HG02798 (cell line): ENCODE measurements around the gene NECTIN1.
A peak's percentile ranks its signal among the peaks of the same experiment; 100 is the strongest.

ENCODE experiments used
- ATAC-seq: cut with Tn5 transposase; IDR thresholded peaks from one replicate; pipeline ENCODE4 v1.9.1; 2021; ENCODE audit warnings: mild to moderate bottlenecking; ENCODE audit not compliant: unreplicated experiment, poor library complexity

Gene NECTIN1, protein sequence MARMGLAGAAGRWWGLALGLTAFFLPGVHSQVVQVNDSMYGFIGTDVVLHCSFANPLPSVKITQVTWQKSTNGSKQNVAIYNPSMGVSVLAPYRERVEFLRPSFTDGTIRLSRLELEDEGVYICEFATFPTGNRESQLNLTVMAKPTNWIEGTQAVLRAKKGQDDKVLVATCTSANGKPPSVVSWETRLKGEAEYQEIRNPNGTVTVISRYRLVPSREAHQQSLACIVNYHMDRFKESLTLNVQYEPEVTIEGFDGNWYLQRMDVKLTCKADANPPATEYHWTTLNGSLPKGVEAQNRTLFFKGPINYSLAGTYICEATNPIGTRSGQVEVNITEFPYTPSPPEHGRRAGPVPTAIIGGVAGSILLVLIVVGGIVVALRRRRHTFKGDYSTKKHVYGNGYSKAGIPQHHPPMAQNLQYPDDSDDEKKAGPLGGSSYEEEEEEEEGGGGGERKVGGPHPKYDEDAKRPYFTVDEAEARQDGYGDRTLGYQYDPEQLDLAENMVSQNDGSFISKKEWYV

DNA sequence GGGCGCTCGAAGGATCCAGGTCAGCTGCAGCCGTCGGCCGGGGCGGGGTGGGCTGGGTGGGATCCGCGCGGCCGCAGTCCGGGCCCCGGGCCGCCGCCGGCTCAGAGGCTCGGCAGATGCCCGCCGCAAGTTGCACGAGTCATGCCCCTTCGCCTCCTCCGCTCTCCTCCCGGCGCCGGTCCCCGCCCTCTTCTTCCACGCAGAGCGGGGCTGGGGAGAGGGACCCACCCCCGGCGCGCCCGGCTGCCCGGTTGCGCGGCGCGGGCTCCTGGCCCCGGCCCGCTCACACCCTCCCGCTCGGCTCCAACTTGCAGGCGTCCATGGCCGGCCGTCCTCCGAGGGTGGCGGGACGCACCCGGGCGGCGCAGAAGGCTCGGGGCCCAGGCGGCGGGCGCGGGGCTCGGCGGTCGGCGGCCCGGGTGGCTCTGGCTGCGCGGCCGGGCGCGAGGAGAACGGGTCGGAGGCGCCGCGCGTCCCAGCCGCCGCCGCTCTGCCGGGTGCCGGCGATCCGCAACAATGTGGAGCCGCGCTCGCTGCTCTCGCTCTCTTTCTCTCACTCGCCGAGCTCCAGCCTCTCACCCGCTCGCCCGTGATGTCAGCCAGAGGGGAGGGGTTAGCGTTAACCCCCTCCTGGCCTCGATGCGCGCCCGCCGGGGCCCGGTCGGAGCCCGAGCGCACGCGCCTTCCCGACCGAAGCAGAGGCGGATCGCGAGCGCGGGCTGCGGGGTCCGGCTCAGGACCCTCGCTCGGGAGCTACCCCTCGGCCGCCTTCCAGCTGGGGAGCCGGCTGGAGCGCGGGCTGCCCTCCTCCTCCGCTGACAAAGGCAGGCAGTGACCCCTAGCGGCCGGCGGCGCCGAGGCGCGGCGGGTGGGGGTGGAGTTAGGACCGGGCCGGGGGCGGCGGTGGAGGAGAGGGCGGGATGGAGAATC is at the start of gene NECTIN1:
Gene NECTIN1, minus strand, starts transcription at position 550 of the 930 bp plus-strand sequence. CDS start 647 bp downstream, outside the sequence.
- ATAC-seq, result peak; percentile 86

DNA sequence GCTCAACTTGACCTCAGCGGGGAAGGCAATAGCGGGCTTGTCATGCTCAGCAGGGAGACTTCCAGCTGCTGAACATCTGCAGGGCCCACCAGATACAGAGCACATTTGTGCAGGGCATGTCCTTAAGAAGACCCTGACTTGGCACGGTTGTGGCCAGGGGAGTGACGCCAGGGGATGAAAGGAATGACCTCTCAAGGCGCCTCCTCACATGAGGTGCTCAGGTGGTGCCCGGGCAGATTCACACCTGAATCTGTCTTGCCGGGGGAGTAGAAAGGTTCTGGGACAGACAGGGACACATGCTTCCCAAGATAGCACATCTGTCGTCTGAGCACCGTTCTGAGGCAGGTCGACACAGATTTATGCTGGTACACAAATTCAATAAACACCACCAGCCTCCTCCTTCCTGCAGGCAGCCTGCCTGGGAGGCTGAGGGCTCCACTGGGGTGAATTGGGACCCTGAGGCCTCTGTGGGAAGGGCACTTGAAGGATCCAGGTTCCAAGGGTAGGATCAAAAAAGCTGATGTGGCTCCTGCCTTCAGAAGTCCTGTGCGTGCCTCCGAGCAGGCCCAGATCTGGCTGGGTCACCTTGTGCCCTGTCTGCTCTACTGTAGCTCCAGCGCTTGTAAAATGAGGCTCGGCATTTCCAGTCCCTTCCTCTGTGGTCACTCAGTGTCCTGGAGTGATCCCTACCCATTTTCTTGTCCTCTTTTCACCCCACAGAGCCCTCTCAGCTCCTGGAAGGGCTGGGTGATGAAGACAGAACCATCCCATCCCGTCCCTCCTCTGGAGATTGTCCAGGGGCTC is 49.6 kb upstream of the NECTIN1 start:
- no peak for ATAC-seq

DNA sequence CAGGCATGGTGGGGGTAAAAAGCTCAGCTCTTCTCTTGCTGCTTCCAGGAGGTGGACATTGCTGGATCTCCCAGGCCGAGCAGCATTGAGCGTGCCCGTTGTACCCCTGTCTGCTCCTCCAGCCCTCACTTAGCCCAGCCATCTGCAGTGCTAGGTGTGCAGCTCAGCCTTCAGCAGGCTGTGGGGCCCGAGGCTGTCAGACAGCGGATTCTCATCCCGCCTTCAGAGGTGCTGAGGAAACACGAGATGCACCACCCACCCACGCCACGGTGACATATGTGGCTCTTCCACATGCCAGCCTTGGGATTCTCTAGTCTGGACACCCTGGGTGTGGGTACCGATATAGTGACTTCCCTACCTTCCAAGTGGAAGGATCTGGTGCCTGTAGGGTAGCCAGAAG is 48.9 kb upstream of the NECTIN1 start:
- ATAC-seq, result no peak

DNA sequence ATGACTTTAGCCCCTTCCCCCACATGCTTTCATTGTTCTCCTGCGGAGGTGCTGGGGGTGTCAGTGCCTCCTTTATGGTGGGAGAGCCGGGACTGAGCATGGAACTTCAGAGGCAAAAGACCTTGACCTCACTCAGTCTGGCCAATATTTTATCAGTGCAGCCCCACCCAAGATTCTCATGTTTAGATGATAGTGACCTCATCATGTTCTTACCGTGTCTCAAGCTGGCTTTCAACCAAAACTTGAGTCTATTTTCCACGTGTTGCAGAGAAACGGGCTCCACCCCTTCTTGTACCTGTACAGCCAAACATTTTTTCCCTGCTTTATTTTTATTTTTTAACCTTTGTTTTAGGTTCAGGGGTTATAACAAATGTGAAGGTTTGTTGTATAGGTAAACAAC is 47.7 kb upstream of the NECTIN1 start:
- no peak for ATAC-seq

DNA sequence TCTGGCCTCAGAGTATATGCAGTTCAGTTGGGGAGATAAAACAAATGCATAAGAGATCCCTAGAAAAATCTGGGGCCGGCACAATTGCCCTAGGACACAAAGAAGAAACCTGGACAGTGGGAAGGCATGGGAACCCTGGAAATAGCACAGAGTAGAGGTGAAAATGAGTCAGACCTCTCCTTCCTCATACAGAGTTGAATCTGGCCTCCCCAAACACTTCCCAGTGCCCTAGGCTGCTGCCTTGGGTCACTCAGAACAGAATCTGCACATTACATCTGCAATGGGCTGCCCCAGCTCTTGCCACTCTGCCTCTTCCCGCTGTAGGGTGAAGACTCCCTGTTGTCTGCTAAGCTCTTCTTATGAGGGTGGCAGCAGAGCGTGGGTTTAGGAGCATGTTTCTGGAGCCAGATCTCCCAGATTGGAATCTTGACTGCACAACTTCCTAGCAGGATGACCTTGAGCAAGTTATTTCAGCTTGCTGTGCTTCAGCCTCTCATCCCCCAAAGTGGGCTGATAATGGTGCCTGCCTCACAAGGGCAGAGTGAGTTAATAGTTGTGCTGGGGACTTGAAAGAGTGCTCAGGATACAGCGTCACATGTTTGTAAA is 47.1 kb upstream of the NECTIN1 start:
- no peak for ATAC-seq

DNA sequence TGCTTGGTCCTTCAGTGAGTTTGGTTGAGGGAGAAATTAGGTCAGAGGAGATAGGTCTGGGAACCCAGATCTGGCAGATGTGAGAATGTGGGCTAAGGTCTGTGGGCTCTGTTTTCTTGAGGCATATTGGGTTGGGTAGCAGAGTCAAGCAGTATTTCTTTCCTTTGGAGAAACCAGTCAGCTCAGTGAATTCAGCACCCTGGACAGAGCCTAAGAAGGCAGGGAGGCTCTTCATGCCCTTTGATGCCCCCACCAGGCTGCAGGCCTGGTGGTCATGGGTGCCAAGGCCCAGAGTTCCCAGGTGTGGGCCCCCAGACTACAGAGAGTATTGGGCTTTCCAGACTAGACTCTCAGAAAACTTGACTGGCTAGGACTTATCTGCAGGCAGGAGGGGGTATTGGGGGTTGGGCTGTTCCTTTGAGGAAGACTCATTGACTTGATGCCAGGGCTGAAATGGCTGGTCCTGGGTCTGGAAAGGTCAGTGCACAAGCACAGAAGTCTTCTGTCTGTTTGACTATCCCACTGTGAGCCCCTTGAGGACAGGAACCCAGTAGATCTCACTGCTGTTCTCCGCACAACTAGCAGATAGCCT is 45.3 kb upstream of the NECTIN1 start:
- ATAC-seq, result no peak

DNA sequence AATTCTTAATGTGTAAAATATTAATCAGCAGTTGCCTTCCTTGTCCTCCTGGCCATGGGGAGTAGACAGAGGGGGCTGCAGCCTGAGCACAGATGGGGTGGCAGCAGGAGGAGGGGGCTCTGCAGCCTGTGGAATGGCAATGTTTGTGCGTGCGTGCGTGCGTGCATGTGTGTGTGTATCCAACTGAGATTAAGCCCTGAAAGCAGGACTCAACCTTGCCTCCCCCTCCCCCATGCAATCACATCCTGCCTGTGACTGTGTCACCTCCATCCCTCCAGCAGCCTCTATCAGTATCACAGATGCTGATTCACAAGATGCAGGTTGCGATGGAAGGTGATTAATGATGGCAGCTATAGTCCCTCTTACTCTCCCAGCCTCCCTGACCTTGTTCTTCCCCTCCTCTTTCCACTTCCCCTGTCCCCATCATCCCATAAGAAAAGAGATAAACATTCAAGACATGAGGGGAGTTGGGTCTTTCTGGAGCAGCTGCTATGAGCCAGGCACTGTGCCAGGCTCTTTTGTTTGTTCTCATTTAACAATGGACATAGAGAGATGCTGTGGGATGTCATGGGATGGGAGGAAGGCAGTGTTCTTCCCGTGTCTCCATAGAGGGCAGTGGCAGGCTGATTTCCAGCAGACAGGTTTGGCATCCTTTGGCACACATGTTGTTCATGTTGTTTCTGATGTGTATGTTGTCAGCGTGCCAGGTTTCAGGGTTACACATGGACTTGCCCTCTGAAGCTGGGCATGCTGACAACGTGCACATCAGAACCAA is 43.8 kb upstream of the NECTIN1 start:
- no peak for ATAC-seq

DNA sequence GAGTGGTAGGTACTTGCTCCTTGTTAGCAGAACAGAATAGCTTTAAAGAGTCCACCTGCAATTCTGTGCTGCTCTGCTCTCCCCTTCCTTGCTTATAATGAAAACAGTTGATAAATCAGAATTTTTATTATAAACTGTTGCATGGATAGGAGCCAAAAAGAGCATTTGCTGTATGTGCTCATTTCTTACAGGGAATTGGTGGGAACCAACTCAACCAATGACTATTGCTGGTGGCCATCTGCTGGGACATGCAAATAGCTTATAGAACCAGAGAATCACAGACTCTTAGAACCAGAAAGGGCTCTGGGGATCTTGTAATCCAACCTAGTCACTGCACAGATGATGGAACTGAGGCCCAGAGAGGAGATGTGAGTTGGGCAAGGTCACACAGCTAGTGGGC is 43.1 kb upstream of the NECTIN1 start:
- ATAC-seq, result no peak

DNA sequence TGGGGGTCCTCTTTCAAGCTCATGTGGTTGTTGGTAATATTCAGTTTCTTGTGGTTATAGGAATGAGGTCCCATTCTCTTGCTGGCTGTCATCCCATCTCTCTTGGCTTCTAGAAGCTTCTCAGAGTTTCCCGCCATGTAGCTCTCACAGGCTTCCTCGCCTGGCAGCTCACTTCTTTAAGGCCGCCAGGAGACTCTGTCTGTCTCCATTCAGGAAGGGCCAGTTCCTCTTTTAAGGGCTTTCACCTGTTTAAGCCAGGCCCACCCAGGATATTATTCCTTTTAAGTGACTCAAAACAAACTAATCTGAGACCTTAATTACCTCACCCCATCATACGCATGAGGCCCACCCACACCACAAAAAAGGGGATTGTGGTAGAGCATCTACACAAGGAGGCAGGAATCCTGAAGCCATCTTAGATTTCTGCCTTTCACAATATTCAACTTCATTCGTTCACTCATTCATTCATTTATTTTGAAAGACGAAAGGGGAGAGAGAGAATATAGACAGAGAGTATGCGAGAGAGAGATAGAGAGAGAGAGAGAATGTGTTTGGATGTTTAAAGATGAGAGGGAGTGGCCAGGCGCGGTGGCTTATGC is 42.3 kb upstream of the NECTIN1 start:
- no peak for ATAC-seq

DNA sequence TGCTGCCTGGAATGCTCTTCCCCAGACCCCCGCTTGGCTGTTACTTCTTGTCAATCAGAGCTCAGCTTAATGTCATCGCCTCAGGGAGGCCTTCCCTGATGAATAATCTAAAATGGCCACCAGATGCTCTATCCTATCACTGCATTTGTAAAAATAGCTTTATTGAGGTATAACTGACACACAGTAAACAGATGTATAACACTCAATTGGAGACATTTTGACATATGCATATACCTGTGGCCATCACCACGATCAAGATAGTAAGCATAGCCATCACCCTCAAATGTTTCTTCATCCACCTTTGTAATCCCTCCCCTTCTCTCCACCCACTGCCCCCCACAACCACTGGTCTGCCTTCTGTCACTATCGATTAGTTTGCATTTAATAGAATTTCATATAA is 36.6 kb upstream of the NECTIN1 start:
- no peak for ATAC-seq

DNA sequence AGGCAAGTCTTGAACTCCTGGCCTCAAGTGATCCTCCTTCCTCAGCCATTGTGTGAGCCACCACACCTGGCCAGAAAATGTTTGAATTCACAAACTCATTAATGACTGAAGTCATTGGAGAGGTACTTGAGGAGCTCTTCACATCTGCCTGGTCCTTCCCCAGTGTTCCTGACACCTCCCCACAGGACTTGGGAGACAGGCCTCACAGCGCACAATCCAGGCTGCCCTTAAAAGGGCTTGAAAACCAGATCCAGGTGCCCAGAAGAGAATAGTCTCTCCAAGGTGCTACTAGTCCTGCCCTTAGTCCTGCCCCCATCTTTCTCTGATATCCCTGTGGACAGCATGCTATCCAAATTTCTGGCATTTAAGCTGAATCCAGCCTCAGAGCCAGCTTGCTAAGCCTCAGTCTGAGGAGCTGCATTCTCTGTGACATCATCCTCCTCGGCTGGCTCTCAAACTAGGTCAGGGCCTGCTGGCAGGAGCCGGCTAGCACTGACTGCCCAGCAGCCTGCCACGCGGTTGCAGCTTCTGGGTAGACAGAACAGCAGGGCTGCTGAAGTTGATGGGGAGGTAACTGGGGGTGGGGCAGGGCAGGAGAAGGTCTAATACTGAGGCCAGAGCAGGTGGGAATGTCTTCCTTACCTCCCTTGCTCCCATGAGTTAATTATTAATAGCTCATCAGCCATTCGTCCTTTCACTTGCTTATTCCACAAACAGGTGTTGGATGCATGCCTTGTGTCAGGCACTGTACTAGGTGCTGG is 35.3 kb upstream of the NECTIN1 start:
- ATAC-seq, result no peak

DNA sequence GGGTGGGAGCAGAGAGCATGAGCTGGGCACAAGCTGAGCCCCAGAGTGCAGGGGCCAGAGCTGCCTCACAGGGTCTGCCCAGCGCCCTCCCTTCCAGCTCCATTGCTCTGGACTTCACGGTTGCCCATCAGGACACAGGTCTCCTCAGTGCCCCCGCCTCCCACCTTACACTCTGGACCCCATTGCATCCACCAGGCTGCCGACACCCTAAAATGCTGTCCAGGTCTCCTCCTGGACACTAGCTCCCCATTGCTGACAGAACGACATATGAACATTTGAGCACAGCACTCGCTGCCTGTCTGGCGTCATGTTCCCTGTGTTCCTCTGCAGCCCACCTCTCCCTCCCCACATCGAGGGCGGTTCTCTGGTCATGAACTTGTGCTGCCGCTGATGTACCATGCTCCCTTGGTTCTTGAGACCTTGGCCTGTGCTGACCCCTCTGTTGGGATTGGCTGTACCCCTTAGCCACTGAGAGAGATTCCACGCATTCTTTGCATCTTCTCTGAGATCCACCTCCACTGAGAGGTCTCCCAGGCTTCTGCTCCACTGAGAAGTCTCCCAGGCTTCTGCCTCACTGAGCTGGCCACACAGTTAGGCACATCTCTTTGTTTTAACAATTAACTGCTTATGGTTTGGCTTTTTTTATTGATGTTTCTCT is 34.2 kb upstream of the NECTIN1 start:
- ATAC-seq, result no peak

DNA sequence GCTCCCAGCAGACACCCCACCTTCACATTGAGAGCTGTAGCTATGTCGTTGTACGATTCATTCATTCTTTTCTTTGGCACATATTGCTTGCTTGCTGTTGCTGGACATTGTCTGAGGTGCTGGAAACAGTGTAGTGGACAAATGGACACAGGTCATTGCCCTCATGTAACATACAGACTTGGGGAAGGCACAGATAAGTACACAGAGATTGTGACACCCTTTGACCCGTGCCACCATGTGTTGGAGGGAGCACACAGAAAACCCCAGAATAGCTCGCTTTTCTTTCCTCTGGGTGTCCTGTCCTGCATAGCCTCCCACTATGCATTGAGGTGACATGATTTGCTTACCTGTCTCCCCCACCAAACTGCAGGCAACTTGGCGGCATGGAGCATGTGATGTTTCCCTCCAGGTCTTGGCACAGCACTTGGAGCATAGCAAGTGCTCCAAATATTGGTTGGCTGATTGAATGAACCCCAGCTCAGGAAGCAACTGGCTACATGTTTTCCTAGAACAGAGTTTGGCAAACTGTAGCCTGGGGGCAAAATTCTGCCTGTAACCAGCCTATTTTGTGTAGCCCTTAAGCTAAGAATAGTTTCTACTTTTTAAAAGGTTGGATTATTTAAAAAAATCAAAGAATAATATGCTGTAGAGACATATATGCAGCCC is 30.9 kb upstream of the NECTIN1 start:
- ATAC-seq, result no peak

DNA sequence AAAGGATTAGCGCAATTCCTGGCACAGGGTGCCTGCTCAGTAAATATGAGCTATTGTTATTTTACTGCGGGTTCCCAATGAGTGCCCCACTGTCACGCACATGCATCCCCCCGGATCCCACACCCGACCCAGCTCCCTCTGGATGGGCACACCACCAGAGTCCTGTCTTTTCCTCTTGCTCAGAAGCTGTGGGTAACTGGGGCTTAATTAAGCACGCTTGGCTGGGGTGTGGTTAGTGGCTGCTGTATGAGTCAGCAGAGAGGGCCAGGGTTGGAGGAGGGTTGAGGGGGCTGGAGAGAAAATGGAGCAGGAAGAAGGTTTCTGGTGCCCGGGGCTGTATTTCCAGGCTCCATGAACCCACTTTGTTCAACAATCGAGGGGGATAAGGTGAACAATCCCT is 30.3 kb upstream of the NECTIN1 start:
- no peak for ATAC-seq

DNA sequence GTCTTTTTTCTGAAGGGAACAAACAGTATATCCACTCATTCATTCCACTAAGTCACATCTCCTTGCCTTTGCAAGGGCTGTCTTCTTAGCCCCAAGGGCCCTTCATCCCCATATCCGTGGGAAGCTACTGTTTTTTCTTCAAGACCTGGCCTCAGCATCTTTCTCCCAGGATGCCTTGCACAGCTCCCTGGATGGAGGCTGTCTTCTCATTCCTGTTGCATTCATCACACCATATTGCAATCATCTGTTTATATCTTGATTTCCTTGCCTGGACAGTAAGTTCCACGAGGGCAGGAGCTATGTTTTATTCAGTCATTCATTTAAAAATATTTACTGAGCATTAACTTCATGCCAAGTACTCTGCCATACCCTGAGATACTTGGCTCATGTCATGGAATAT is 29.3 kb upstream of the NECTIN1 start:
- no peak for ATAC-seq

DNA sequence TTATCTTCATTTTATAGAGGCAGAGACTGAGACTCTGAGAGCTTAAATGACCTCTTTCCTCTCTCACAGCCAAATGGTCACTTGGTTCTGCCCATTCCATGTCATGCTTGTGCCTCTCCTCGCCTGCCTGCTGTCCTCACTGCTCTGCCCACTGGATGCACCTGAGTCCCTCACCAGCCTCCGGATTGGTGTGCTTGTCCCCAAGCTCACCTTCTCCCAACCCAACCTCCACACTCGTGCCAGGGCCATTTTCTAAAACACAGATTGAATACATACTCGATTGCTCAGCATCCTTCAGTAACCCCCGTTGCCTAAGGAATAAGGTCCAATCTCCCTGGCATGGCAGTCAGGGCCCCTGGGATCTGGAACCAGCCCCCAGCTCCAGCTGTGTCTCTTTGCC is 28.4 kb upstream of the NECTIN1 start:
- no peak for ATAC-seq
